Urinary bladder (tissue), 4 donors: ENCODE data around the gene KRTAP10-5. TPM values are rescaled to one million over a fixed set of nuclear protein-coding genes. Genes with fewer than 3 reads are reported as not detected.

ENCODE experiments used
- DNase-seq: peaks from one replicate; pipeline ENCODE4 v3.0.0-alpha.2; 2015; ENCODE audit errors: extremely low spot score
- H3K27ac ChIP-seq: one replicate; pipeline ENCODE4 v1.5.1; 2013; ENCODE audit warnings: low read depth, mild to moderate bottlenecking, moderate library complexity
- H3K36me3 ChIP-seq: one replicate; pipeline ENCODE4 v1.6.1; 2013; ENCODE audit warnings: mild to moderate bottlenecking, moderate library complexity; ENCODE audit not compliant: insufficient read depth
- H3K4me1 ChIP-seq: one replicate; pipeline ENCODE4 v1.6.1; 2013; ENCODE audit warnings: mild to moderate bottlenecking, moderate library complexity; ENCODE audit not compliant: insufficient read depth
- H3K4me3 ChIP-seq: one replicate; pipeline ENCODE4 v1.5.1; 2013; ENCODE audit warnings: low read depth, low read length
- WGBS: extraction: QIAGEN DNeasy Blood & Tissue Kit; methylation state at CpG from one replicate; pipeline ENCODE4 v1.1.7; 2013; 5-methylcytosine and 5-hydroxymethylcytosine counted together
- polyA plus RNA-seq: library from polyadenylated mRNA; stranded (reverse); fragments of 200-250 nt; gene quantifications from one replicate; pipeline ENCODE4 v1.2.3, GENCODE V29; 2013
- total RNA-seq: library from RNA; depleted of rRNA; stranded (reverse); fragments of >200 nt; gene quantifications from one replicate; pipeline ENCODE4 v1.2.3, GENCODE V29; 2014
- donor health status: healthy with polysubstance abuse.
- donor health status: healthy.

Gene KRTAP10-5
- total and polyA plus RNA-seq, 2 donors = not detected

DNA sequence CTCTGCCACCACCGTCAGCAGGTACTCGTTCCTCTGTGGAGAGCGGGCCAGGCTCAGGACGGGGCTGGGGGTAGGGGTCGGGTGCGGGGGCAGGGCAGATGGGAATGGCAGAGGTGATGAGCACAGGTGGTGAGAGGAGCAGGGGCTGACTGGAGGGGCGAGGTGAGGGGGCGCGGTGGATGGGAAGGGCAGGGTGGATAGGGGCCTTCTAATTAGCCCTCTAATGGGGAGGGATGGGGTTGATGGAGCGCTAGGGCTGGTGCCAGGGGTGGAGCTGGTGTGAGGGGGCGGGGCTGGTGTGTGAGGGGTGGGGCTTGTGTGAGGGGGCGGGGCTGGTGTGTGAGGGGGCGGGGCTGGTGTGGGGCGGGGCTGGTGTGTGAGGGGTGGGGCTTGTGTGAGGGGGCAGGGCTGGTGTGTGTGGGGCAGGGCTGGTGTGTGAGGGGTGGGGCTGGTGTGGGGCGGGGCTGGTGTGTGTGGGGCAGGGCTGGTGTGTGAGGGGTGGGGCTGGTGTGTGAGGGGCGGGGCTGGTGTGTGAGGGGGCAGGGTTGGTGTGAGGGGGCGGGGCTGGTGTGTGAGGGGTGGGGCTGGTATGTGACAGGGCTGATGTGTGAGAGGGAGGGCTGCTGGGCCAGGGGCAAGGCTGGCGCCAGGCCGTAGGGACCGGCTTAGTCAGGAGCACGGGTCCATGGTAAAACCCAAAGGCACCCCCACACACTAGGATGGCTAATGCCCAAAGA is 46.3 kb downstream of the KRTAP10-5 start:
- Histone ChIP-seq H3K4me3 (no peak overlapping the region), H3K4me1 (no peaks in the 10 kb centered on the region), H3K27ac (no peak overlapping the region), H3K36me3 (no peaks in the 10 kb centered on the region)
- no peak for DNase-seq
- 86% methylated on average over 21 of the region's 21 CpGs for WGBS

DNA sequence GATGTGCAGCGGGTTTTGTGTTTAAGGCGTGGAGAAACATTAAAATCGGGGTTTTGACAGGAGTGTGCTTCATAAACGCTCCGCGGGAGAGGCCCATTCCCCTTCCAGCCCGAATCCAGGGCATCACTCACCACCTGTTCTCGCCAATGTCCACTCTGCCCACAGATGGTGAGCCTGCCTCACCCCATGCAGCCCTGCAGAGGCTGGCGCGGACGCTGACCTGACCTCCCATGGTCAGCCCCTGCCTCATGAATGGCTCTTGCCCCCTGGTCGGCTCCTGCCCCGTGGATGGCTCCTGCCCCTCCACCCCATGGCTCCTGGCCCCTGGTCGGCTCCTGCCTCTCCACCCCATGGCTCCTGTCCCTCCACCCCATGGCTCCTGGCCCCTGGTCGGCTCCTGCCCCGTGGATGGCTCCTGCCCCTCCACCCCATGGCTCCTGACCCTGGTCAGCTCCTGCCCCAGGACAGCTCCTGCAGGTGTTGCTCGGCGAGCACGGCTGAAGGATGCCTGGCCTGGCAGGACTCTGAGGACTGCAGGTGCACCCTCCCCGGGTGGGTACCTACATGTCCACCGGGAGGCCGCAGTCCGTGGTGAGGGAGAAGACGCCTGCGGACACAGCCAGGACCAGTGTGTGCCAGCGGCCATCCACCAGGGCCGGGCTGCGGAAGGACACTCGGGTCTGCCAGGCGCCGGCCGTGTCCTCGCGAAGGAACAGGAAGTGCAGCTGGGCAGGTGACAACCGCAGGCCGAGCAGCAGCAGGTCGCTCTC is 47.1 kb downstream of the KRTAP10-5 start:
- Histone ChIP-seq H3K4me3 (no peak overlapping the region), H3K4me1 (no peaks in the 10 kb centered on the region), H3K27ac (no peak overlapping the region), H3K36me3 (no peaks in the 10 kb centered on the region)
- DNase-seq = no peak
- 89% methylated on average over 37 of the region's 37 CpGs for WGBS

DNA sequence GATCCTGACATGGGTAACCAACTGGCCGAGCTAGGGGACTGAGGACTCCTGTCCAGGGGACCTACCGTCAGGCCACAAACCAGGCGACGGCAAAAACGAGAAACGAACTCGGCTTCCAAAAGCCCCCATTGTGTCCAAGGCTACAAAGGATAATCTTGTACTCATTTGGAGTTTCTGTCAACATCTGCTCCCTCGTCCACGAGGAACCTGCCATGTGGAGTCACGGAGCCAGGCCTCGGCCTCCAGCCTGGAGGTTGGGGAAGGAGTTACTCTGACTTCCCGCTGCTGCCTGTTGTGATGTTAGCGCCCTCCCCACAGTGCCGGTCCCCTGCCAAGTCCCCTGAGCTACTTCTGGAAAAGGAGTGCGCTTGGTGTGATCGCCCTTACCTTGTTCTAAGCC is 47.7 kb downstream of the KRTAP10-5 start:
- Histone ChIP-seq H3K4me1 (no peaks in the 10 kb centered on the region), H3K36me3 (no peaks in the 10 kb centered on the region), H3K4me3 (no peak overlapping the region), H3K27ac (no peak overlapping the region)
- WGBS = 86% methylated on average over 16 of the region's 16 CpGs
- DNase-seq = no peak

DNA sequence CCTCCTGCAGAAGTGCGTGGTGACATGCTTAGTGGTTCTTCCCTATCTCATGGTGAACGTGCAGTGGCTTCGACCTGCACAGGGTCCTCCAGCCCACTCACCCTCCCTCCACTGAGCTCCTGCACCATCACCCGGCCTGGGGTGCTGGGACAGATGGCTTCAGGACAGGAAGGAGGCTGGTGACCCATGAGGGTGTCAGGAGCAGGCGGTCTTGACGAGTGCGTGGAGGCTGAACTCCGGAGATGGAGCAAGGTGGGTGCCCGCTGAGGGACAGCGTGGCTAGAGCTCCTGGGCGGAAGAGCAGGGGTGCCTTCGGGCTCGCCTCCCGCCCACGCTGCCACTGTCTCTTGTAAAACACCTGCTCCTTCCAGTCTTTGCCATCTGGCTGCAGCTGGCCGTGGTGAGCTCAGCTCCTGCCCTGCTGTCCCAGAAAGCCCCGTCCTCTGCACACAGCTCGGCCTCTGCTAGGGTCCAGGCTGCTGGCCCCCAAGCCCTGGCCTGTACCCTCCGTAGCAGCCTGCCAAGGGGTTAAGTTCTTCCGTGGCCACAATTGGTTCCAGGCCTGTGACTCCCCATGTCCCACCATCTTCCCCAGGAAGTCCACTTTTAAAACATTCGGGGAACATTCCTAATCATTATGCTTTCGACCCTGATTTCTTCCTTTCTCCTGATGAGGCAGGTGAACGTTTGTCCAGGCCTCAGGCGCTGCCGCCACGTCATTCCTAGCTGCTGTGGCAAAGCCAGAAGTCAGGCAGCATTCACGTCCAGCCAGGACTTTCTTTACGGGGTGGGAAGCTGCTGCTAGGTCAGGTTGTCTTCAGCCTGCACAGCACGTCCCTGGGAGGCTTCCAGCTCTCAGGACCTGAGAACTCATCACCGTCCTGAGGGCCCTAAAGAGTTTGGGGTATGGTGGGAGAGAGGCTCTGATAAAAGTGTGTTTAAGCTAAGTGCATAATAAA is 48.5 kb downstream of the KRTAP10-5 start:
- WGBS = 72% methylated on average over 30 of the region's 30 CpGs
- no peak overlapping the region for H3K27ac ChIP-seq
- no peaks in the 10 kb centered on the region for H3K36me3 ChIP-seq
- H3K4me3 ChIP-seq = no peak overlapping the region
- no peak for DNase-seq
- H3K4me1 ChIP-seq = no peaks in the 10 kb centered on the region

DNA sequence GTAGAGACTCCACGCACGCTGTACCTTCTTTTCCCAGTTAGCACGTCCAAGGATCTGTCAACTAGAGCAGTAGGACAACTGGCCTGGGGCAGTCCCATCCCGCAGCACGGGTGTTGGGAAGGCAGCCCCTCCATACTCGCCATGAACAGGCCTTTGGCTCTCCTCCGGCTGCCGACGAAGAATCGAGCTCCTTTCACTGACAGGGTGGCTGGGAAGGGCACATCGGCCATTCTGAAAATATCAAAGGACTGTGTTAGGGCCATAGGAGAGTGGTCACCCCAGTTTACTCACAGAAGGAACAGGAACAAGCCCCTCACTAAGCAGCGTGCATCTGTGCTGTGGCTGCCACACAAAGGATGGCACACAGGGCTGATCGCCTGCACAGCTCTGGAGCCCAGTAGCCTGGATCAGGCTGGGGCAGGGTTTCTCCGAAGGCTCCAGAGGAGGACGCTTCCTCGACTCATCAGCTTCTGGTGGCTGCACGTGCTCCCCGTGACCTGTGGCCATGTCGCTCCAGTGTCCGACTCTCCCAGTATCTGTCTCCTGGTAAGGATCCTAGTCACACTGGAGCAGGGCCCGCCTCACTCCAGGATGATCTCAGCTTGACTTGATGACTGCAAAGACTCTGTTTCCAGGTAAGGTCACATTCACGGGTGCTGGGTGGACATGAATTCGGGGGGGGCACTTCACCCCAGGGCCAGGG is 49.4 kb downstream of the KRTAP10-5 start:
- Histone ChIP-seq H3K4me3 (no peak overlapping the region), H3K27ac (no peak overlapping the region), H3K4me1 (no peaks in the 10 kb centered on the region), H3K36me3 (no peaks in the 10 kb centered on the region)
- DNase-seq = no peak
- 88% methylated on average over 23 of the region's 23 CpGs for WGBS

DNA sequence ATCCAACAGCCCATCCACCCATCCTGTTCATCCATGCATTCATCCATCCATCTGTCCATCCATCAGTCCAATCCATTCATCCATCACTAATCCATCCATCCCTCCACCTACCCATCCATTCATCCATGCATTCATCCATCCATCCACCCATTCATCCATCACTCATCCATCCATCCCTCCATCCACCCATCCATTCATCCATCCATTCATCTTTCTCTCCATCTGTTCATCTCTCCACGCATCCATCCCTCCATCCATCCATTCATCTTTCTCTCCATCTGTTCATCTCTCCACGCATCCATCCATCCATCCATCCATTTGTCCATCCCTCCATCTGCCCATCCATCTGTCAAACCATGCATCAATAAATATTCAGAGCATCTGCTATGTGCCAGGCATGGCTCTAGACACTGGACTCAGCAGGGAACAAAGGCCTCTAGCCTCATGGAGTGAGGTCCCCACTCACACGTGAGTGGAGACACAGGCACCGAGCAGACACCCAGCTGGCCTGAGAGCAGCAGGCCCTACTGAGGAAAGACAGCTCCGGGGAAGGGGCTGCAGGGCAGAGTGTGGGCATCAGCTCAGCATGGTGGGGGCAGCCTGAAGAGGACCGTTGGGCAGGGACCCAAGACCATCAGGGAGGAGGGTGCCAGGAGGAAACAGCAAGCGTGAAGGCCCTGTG is 50.0 kb downstream of the KRTAP10-5 start:
- no peak overlapping the region for H3K4me3 ChIP-seq
- 87% methylated on average over 7 of the region's 7 CpGs for WGBS
- no peaks in the 10 kb centered on the region for H3K36me3 ChIP-seq
- H3K27ac ChIP-seq = no peak overlapping the region
- DNase-seq = no peak
- H3K4me1 ChIP-seq = no peaks in the 10 kb centered on the region

DNA sequence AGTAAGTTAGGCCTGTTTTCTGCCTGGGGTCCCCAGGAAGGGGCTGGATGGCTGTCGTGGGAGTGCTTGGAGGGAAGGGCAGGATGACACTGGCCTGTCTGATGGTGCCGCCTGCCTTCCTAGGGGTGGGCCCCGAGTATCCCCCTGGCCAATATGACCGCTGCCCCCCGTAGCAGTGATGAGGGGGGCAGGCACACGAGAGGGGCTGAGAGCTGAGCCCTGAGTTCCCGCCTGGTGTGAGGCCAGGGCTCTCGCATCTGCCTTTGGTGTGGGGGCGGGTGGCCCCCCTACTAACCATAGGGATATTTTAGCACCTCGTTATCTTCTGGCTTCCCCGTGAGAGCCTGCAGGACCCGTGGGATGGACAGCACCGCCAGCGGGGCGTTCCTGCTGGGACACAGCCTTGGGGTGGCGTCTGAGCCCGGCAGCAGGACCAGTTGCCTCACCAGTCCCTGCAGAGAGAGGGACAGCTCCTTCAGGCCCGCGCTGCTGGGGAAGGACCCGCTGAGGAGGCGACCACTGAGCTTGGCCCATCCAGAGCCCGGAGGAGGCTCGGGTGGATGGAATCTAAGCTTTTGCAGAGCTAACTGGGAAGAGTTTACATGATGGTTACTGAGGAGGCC is 50.8 kb downstream of the KRTAP10-5 start:
- DNase-seq = no peak
- Histone ChIP-seq H3K36me3 (no peaks in the 10 kb centered on the region), H3K4me3 (no peak overlapping the region), H3K4me1 (no peaks in the 10 kb centered on the region), H3K27ac (no peak overlapping the region)
- 75% methylated on average over 23 of the region's 23 CpGs for WGBS

Other genes starting within 250 kb of the KRTAP10-5 start
- 10.1 TPM for gene CFAP410, start 241.2 kb downstream of the KRTAP10-5 start, total RNA-seq
- gene CFAP410, start 241.2 kb downstream of the KRTAP10-5 start, polyA plus RNA-seq = 43.7 TPM
- 1.2 TPM for gene TRPM2, start 227.0 kb downstream of the KRTAP10-5 start, total RNA-seq
- gene TRPM2, start 227.0 kb downstream of the KRTAP10-5 start, polyA plus RNA-seq = 3.3 TPM
- gene LRRC3, start 125.1 kb downstream of the KRTAP10-5 start, total RNA-seq = 1.5 TPM
- gene LRRC3, start 125.1 kb downstream of the KRTAP10-5 start, polyA plus RNA-seq = 4.1 TPM
- gene KRTAP10-1, start 40.4 kb downstream of the KRTAP10-5 start, total RNA-seq = not detected
- gene KRTAP10-1, start 40.4 kb downstream of the KRTAP10-5 start, polyA plus RNA-seq = not detected
- gene KRTAP10-2, start 29.1 kb downstream of the KRTAP10-5 start, total RNA-seq = not detected
- not detected for gene KRTAP10-2, start 29.1 kb downstream of the KRTAP10-5 start, polyA plus RNA-seq
- not detected for gene KRTAP10-3, start 21.8 kb downstream of the KRTAP10-5 start, total RNA-seq
- not detected for gene KRTAP10-3, start 21.8 kb downstream of the KRTAP10-5 start, polyA plus RNA-seq
- not detected for gene KRTAP10-4, start 6.9 kb downstream of the KRTAP10-5 start, total RNA-seq
- not detected for gene KRTAP10-4, start 6.9 kb downstream of the KRTAP10-5 start, polyA plus RNA-seq
- not detected for gene KRTAP10-6, start 11.9 kb upstream of the KRTAP10-5 start, total RNA-seq
- gene KRTAP10-6, start 11.9 kb upstream of the KRTAP10-5 start, polyA plus RNA-seq = not detected
- gene KRTAP10-7, start 20.0 kb upstream of the KRTAP10-5 start, total RNA-seq = not detected
- gene KRTAP10-7, start 20.0 kb upstream of the KRTAP10-5 start, polyA plus RNA-seq = not detected
- not detected for gene KRTAP10-8, start 31.5 kb upstream of the KRTAP10-5 start, total RNA-seq
- gene KRTAP10-8, start 31.5 kb upstream of the KRTAP10-5 start, polyA plus RNA-seq = not detected
- not detected for gene KRTAP10-9, start 46.5 kb upstream of the KRTAP10-5 start, total RNA-seq
- not detected for gene KRTAP10-9, start 46.5 kb upstream of the KRTAP10-5 start, polyA plus RNA-seq
- gene KRTAP10-10, start 56.8 kb upstream of the KRTAP10-5 start, total RNA-seq = not detected
- not detected for gene KRTAP10-10, start 56.8 kb upstream of the KRTAP10-5 start, polyA plus RNA-seq
- gene KRTAP10-11, start 65.8 kb upstream of the KRTAP10-5 start, total RNA-seq = not detected
- gene KRTAP10-11, start 65.8 kb upstream of the KRTAP10-5 start, polyA plus RNA-seq = not detected
- not detected for gene KRTAP12-4, start 74.1 kb upstream of the KRTAP10-5 start, total RNA-seq
- gene KRTAP12-4, start 74.1 kb upstream of the KRTAP10-5 start, polyA plus RNA-seq = not detected
- gene KRTAP12-3, start 77.3 kb upstream of the KRTAP10-5 start, total RNA-seq = not detected
- gene KRTAP12-3, start 77.3 kb upstream of the KRTAP10-5 start, polyA plus RNA-seq = not detected
- gene KRTAP12-2, start 86.3 kb upstream of the KRTAP10-5 start, total RNA-seq = not detected
- gene KRTAP12-2, start 86.3 kb upstream of the KRTAP10-5 start, polyA plus RNA-seq = not detected
- gene KRTAP12-1, start 101.6 kb upstream of the KRTAP10-5 start, total RNA-seq = not detected
- gene KRTAP12-1, start 101.6 kb upstream of the KRTAP10-5 start, polyA plus RNA-seq = not detected
- not detected for gene KRTAP10-12, start 116.6 kb upstream of the KRTAP10-5 start, total RNA-seq
- gene KRTAP10-12, start 116.6 kb upstream of the KRTAP10-5 start, polyA plus RNA-seq = not detected
- gene TSPEAR, start 131.0 kb upstream of the KRTAP10-5 start, total RNA-seq = 0.21 TPM
- gene TSPEAR, start 131.0 kb upstream of the KRTAP10-5 start, polyA plus RNA-seq = 0.03 TPM
- gene UBE2G2, start 221.2 kb upstream of the KRTAP10-5 start, total RNA-seq = 75.9 TPM
- 65.4 TPM for gene UBE2G2, start 221.2 kb upstream of the KRTAP10-5 start, polyA plus RNA-seq
- 33.7 TPM for gene SUMO3, start 237.5 kb upstream of the KRTAP10-5 start, total RNA-seq
- gene SUMO3, start 237.5 kb upstream of the KRTAP10-5 start, polyA plus RNA-seq = 84.2 TPM